ENCODE results near the gene SPTLC2. TPM values are rescaled to one million over a fixed set of nuclear protein-coding genes. Genes with fewer than 3 reads are reported as not detected.
A peak's percentile ranks its signal among the peaks of the same experiment; 100 is the strongest.
"Not testable (repeated sequence)": the region's sequence is repeated elsewhere in the genome, so short reads cannot be mapped to it uniquely, and the experiment has no call there.

Gene SPTLC2
- 10 to 100 TPM; 24.1 to 27.5 TPM for total RNA-seq
- polyA plus RNA-seq: 15.6 TPM

GRCh38 chr14:77616454-77617229 lies at the start of gene SPTLC2:
Gene SPTLC2 (minus strand): TSS chr14:77616637. CDS start chr14:77616579, 58 bp downstream.
- ChIA-PET CTCF (interaction anchor here (1.5 kb wide), 1 partner anchor 11 kb away, joined by 5 read pairs; no protein-coding TSS in a partner anchor), POLR2A (interaction anchor here (1.6 kb wide), 1 partner anchor 36 kb away, joined by 6 read pairs; no protein-coding TSS in a partner anchor)
- no peaks in the 10 kb centered on the region for H3K9me3 ChIP-seq (ENCODE audit: low read length)
- peaks cover 17% of the 10 kb centered on the region for H3K4me1 ChIP-seq (ENCODE audit: insufficient read depth, low read length)
- Mint-ChIP-seq H3K27ac (peak within 1 kb of the TSS; percentile 66 to 97 (median 91)), H3K4me1 (peaks cover 34 to 48% (median 43%) of the 10 kb centered on the region in 3 donors), H3K9me3 (no peaks in the 10 kb centered on the region), H3K4me3 (peak within 1 kb of the TSS; percentile 90 to 99 (median 93)), H3K36me3 (peaks cover 0 to 16% (median 2%) of the 10 kb centered on the region in 3 donors), H3K27me3 (no peaks in the 10 kb centered on the region)
- peak within 1 kb of the TSS; percentile 86 for H3K4me3 ChIP-seq (ENCODE audit: low read length)
- peak within 1 kb of the TSS; percentile 60 for H3K27ac ChIP-seq (ENCODE audit: low read depth, low read length)
- no peaks in the 10 kb centered on the region for H3K27me3 ChIP-seq (ENCODE audit: insufficient read depth, low read length, poor library complexity, severe bottlenecking)
- no peaks in the 10 kb centered on the region for H3K36me3 ChIP-seq (ENCODE audit: insufficient read depth, low read length)
- DNase-seq: peak; percentile 96 to 98 (median 98)

- no peak for DNase-seq
- H3K27ac Mint-ChIP-seq: peak overlapping the region in 1 of 8 donors; percentile 8
- no peaks in the 10 kb centered on the region for H3K36me3 Mint-ChIP-seq
- H3K9me3 Mint-ChIP-seq: no peaks in the 10 kb centered on the region
- H3K27me3 ChIP-seq (ENCODE audit: insufficient read depth, low read length, poor library complexity, severe bottlenecking): no peaks in the 10 kb centered on the region
- H3K36me3 ChIP-seq (ENCODE audit: insufficient read depth, low read length): no peaks in the 10 kb centered on the region
- H3K4me1 Mint-ChIP-seq: peaks cover 0 to 4% (median 0%) of the 10 kb centered on the region in 3 donors
- H3K9me3 ChIP-seq (ENCODE audit: low read length): no peaks in the 10 kb centered on the region
- H3K27ac ChIP-seq (ENCODE audit: low read depth, low read length): no peak overlapping the region
- no peaks in the 10 kb centered on the region for H3K27me3 Mint-ChIP-seq
- ChIA-PET POLR2A (no interaction called here), CTCF (no interaction called here)
- H3K4me1 ChIP-seq (ENCODE audit: insufficient read depth, low read length): no peaks in the 10 kb centered on the region
- no peak overlapping the region for H3K4me3 Mint-ChIP-seq
- no peak overlapping the region for H3K4me3 ChIP-seq (ENCODE audit: low read length)
These were observed 46.9 kb upstream of the SPTLC2 start for GRCh38 chr14:77663293-77663692.

GRCh38 chr14:77661562-77661961 lies 45.1 kb upstream of the SPTLC2 start:
- H3K4me1 ChIP-seq (ENCODE audit: insufficient read depth, low read length); H3K9me3 ChIP-seq (ENCODE audit: low read length); H3K27me3 ChIP-seq (ENCODE audit: insufficient read depth, low read length, poor library complexity, severe bottlenecking); CTCF ChIA-PET; H3K4me3 ChIP-seq (ENCODE audit: low read length); H3K27me3 Mint-ChIP-seq; DNase-seq; H3K36me3 Mint-ChIP-seq; H3K4me3 Mint-ChIP-seq; H3K4me1 Mint-ChIP-seq; H3K27ac ChIP-seq (ENCODE audit: low read depth, low read length); POLR2A ChIA-PET; H3K9me3 Mint-ChIP-seq; H3K27ac Mint-ChIP-seq; H3K36me3 ChIP-seq (ENCODE audit: insufficient read depth, low read length): not testable (repeated sequence)

DNA sequence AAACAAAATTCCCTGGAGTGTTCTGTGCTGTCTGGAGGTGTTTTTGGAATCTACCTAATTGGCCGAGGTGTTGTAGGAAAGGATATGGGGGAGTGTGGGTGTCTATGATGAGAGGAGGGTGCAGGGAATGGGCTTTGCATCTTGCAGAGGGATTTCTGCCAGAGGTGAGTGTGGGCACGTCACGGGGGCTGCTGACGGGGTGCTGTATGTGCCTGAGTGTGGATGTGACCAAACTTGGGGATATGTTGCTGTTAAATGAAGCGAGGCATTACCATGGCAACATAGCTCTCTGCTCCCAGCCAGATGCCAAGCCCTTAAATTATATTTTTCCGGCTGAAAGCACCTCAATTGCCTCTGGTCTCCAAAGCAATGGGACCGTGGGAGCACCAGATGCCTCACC lies 44.3 kb upstream of the SPTLC2 start:
- Mint-ChIP-seq H3K27ac (no peak overlapping the region), H3K4me1 (no peaks in the 10 kb centered on the region), H3K9me3 (no peaks in the 10 kb centered on the region), H3K4me3 (no peak overlapping the region), H3K27me3 (no peaks in the 10 kb centered on the region), H3K36me3 (no peaks in the 10 kb centered on the region)
- Histone ChIP-seq H3K4me1 (ENCODE audit: insufficient read depth, low read length) (no peaks in the 10 kb centered on the region), H3K4me3 (ENCODE audit: low read length) (no peak overlapping the region), H3K27me3 (ENCODE audit: insufficient read depth, low read length, poor library complexity, severe bottlenecking) (no peaks in the 10 kb centered on the region), H3K27ac (ENCODE audit: low read depth, low read length) (no peak overlapping the region), H3K9me3 (ENCODE audit: low read length) (no peaks in the 10 kb centered on the region), H3K36me3 (ENCODE audit: insufficient read depth, low read length) (no peaks in the 10 kb centered on the region)
- no peak for DNase-seq
- ChIA-PET CTCF (no interaction called here), POLR2A (no interaction called here)

GRCh38 chr14:77659831-77660230 lies 43.4 kb upstream of the SPTLC2 start:
- Histone ChIP-seq H3K36me3 (ENCODE audit: insufficient read depth, low read length) (no peaks in the 10 kb centered on the region), H3K4me3 (ENCODE audit: low read length) (no peak overlapping the region), H3K4me1 (ENCODE audit: insufficient read depth, low read length) (no peaks in the 10 kb centered on the region), H3K27ac (ENCODE audit: low read depth, low read length) (no peak overlapping the region), H3K27me3 (ENCODE audit: insufficient read depth, low read length, poor library complexity, severe bottlenecking) (no peaks in the 10 kb centered on the region), H3K9me3 (ENCODE audit: low read length) (no peaks in the 10 kb centered on the region)
- Mint-ChIP-seq H3K9me3 (no peaks in the 10 kb centered on the region), H3K36me3 (peaks cover 0 to 1% (median 0%) of the 10 kb centered on the region in 3 donors), H3K4me1 (no peaks in the 10 kb centered on the region), H3K27me3 (no peaks in the 10 kb centered on the region), H3K27ac (no peak overlapping the region), H3K4me3 (no peak overlapping the region)
- no peak for DNase-seq
- POLR2A ChIA-PET: no interaction called here
- CTCF ChIA-PET: no interaction called here

DNA sequence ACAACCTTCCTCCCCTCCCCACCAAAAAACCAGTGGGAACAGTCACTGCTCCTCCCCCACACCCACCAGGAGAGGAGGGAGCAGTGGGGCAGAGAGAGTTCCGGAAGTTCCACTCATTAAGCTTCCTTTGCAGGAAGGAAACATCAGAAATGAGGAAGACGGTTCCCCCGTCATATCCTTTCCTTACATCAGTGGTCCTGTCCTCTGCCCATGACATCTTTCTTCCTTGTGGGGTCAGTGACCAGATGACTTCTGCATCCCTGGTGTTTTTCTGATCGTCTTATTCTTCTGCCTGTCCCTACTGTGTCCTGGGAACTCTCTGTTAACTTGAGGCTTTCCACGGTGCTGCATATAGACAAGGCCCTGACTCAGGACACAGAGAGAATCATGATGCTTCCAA lies 40.8 kb upstream of the SPTLC2 start:
- H3K4me3 Mint-ChIP-seq: no peak overlapping the region
- Histone ChIP-seq H3K9me3 (ENCODE audit: low read length) (no peaks in the 10 kb centered on the region), H3K27me3 (ENCODE audit: insufficient read depth, low read length, poor library complexity, severe bottlenecking) (no peaks in the 10 kb centered on the region), H3K4me3 (ENCODE audit: low read length) (no peak overlapping the region), H3K4me1 (ENCODE audit: insufficient read depth, low read length) (no peaks in the 10 kb centered on the region), H3K36me3 (ENCODE audit: insufficient read depth, low read length) (no peaks in the 10 kb centered on the region), H3K27ac (ENCODE audit: low read depth, low read length) (no peak overlapping the region)
- DNase-seq: no peak
- ChIA-PET POLR2A (no interaction called here), CTCF (no interaction called here)
- peak overlapping the region in 1 of 8 donors; percentile 52 for H3K27ac Mint-ChIP-seq
- no peaks in the 10 kb centered on the region for H3K4me1 Mint-ChIP-seq
- H3K27me3 Mint-ChIP-seq: no peaks in the 10 kb centered on the region
- no peaks in the 10 kb centered on the region for H3K9me3 Mint-ChIP-seq
- H3K36me3 Mint-ChIP-seq: peaks cover 0 to 1% (median 0%) of the 10 kb centered on the region in 3 donors

- Histone ChIP-seq H3K4me1 (ENCODE audit: insufficient read depth, low read length) (no peaks in the 10 kb centered on the region), H3K4me3 (ENCODE audit: low read length) (no peak overlapping the region), H3K27me3 (ENCODE audit: insufficient read depth, low read length, poor library complexity, severe bottlenecking) (no peaks in the 10 kb centered on the region), H3K27ac (ENCODE audit: low read depth, low read length) (no peak overlapping the region), H3K9me3 (ENCODE audit: low read length) (no peaks in the 10 kb centered on the region), H3K36me3 (ENCODE audit: insufficient read depth, low read length) (no peaks in the 10 kb centered on the region)
- peaks cover 0 to 1% (median 0%) of the 10 kb centered on the region in 3 donors for H3K36me3 Mint-ChIP-seq
- no peak for DNase-seq
- no peak overlapping the region for H3K27ac Mint-ChIP-seq
- no peaks in the 10 kb centered on the region for H3K9me3 Mint-ChIP-seq
- H3K4me1 Mint-ChIP-seq: peaks cover 0 to 4% (median 0%) of the 10 kb centered on the region in 3 donors
- CTCF ChIA-PET: no interaction called here
- H3K27me3 Mint-ChIP-seq: peaks cover 0 to 1% of the 10 kb centered on the region in 2 donors
- POLR2A ChIA-PET: interaction anchor here (0.6 kb wide), 1 partner anchor 13 kb away, joined by 3 read pairs; no protein-coding TSS in a partner anchor
- H3K4me3 Mint-ChIP-seq: no peak overlapping the region
These were observed 37.6 kb upstream of the SPTLC2 start for GRCh38 chr14:77654001-77654441.

DNA sequence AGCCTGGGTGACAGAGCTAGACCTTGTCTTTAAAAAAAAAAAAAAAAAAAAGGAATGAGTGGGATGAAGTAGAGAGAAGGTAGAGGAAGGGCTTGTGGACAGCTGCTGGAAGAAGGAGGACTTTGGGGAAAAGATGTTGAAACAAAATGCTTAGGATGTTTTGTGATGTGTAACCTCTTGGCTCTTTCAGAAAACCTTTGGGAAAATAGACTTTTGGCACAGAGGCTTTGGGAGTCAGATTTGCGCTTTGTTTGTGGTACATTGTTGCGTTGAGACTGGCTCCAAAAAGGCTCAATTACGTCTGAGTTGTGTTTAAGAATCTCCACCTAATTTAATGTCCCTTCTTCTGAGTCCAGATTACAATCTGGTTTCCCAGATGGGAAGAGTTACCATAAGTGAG lies 32.9 kb upstream of the SPTLC2 start:
- no peaks in the 10 kb centered on the region for H3K9me3 Mint-ChIP-seq
- POLR2A ChIA-PET: interaction anchor here (0.6 kb wide), 1 partner anchor 9 kb away, joined by 7 read pairs; no protein-coding TSS in a partner anchor
- H3K27ac Mint-ChIP-seq: no peak overlapping the region
- CTCF ChIA-PET: no interaction called here
- Histone ChIP-seq H3K27me3 (ENCODE audit: insufficient read depth, low read length, poor library complexity, severe bottlenecking) (no peaks in the 10 kb centered on the region), H3K4me1 (ENCODE audit: insufficient read depth, low read length) (no peaks in the 10 kb centered on the region), H3K36me3 (ENCODE audit: insufficient read depth, low read length) (no peaks in the 10 kb centered on the region), H3K4me3 (ENCODE audit: low read length) (no peak overlapping the region), H3K27ac (ENCODE audit: low read depth, low read length) (no peak overlapping the region), H3K9me3 (ENCODE audit: low read length) (no peaks in the 10 kb centered on the region)
- peaks cover 0 to 4% of the 10 kb centered on the region in 2 donors for H3K27me3 Mint-ChIP-seq
- peaks cover 0 to 4% (median 0%) of the 10 kb centered on the region in 3 donors for H3K4me1 Mint-ChIP-seq
- peaks cover 0 to 3% (median 0%) of the 10 kb centered on the region in 3 donors for H3K36me3 Mint-ChIP-seq
- DNase-seq: no peak
- no peak overlapping the region for H3K4me3 Mint-ChIP-seq

All from CD8-positive, alpha-beta memory T cell (primary cell).